ENCODE measurements around the gene IGIP.
A peak's percentile ranks its signal among the peaks of the same experiment; 100 is the strongest.
"Not testable (repeated sequence)": the region's sequence is repeated elsewhere in the genome, so short reads cannot be mapped to it uniquely, and the experiment has no call there.

The IGIP gene

DNA sequence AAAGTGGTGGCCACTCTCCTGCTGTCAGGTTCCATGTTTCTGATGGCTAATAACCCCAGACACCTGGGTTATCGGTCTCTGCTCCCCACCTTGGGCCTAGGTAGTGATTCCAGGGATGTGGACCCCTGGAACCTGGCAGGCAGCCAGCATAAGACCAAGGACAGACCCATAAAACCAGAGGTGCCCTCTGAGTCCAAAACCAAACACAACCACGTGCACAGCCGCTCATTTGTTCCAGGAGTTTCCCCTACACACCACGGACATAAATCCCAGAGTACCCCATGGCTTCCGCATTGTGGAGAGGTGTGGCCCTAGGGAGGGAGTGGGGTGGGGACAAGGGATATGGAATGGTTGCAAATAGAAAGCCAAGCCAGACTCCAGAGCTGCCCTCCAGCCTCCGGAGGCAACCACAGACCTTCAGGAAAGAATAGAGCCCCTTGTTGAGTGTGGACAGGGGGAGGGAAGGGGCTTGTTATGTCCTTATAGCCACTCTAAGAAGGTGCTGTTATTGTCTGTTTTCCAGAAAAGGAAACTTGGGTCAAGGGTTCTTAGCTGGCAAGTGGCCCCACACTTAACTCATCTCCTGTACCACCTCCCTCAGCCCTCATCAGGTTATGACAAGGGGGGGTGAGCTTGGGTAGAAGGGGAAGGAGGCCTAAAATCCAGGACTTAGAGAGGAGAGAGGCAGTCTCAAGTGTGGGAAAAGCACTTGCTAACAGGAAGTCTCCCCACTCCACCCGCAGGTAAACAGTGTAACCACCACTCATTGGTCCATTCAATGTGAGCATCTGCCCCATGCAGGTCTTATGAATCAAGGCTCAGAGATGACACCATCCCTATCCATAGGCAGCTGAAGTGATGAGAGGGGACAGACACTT is 25.6 kb downstream of the IGIP start:
- DNase-seq (ENCODE audit: low read depth) = no peak
- H3K4me3 ChIP-seq (ENCODE audit: control insufficient read depth, low read depth, low read length) = no peak overlapping the region
- TF ChIP-seq, protein P1, sequence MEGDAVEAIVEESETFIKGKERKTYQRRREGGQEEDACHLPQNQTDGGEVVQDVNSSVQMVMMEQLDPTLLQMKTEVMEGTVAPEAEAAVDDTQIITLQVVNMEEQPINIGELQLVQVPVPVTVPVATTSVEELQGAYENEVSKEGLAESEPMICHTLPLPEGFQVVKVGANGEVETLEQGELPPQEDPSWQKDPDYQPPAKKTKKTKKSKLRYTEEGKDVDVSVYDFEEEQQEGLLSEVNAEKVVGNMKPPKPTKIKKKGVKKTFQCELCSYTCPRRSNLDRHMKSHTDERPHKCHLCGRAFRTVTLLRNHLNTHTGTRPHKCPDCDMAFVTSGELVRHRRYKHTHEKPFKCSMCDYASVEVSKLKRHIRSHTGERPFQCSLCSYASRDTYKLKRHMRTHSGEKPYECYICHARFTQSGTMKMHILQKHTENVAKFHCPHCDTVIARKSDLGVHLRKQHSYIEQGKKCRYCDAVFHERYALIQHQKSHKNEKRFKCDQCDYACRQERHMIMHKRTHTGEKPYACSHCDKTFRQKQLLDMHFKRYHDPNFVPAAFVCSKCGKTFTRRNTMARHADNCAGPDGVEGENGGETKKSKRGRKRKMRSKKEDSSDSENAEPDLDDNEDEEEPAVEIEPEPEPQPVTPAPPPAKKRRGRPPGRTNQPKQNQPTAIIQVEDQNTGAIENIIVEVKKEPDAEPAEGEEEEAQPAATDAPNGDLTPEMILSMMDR (IDR thresholded peaks at IDR 0.05; ENCODE audit: control insufficient read depth, insufficient read depth, low read depth, low read length, missing control alignments) = no peak

DNA sequence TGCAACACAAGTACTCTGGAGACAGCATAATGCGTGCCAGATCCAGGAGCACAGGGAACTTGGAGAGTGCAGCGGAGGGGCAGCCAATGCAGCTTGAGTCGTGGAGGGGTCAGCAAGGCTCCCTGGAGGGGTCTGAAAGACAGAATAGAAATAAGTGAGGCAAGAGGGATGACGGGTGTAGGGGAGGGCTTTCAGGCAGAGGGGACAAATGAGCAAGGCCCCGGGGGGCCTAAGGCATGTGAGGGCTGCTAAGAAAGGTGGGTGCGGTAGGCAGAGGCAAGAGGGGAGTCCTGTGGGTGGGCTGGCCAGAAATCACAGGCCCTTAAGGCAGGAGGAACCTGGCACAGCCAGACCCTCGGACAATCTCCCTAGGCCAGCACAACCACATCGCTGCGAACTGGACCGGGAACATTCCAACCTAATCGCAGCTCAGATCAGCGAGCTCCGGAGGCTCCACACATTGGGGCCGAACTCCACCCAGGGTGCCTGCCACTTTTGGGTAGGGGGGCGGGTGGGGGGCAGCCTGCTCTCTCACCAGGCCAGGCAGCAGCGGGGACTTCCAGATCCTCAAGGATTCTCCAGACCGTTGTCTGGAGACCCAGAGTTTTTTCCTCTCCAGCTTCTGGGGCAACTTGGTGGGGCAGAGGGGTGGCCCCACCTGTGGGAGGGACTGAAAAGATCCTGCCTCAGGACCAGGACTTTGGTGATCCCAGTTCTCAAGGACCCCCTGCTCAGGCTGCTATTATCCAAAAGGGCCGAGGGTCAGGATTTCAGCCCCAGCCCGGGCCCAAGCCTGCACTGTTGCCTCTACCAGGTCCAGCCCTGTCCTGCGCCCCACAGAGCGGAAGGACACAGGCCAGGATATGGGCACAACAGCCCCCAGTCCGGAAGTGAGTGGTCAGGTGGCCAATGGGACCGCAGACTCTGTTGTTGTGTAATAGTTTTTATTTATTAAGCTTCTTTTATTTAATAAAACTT is 26.6 kb downstream of the IGIP start:
- no peak for DNase-seq (ENCODE audit: low read depth)
- TF ChIP-seq, protein P1 (IDR thresholded peaks at IDR 0.05; ENCODE audit: control insufficient read depth, insufficient read depth, low read depth, low read length, missing control alignments) = no peak
- H3K4me3 ChIP-seq (ENCODE audit: control insufficient read depth, low read depth, low read length) = no peak overlapping the region

DNA sequence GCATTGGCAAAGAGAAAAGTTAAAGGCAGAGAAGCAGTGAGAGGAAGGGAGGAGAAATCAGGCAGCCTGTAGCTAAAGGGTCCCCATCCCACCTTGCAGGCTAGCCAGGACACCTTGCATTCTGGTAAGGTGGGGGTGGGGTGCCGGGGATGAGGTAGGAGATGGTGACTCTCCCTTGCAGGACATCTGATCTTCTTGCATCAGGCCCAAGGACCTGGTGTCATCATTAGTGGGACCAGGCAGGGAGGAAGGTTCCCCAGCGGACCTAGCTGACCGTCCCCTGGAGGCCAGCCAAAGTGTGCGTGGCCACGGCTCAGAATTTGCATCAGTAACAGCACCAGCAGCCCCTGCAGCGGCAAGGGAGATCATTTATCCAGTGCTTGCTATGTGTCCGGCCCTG is 27.5 kb downstream of the IGIP start:
- DNase-seq (ENCODE audit: low read depth) = no peak
- H3K4me3 ChIP-seq (ENCODE audit: control insufficient read depth, low read depth, low read length) = no peak overlapping the region
- TF ChIP-seq, protein P1 (IDR thresholded peaks at IDR 0.05; ENCODE audit: control insufficient read depth, insufficient read depth, low read depth, low read length, missing control alignments) = no peak

DNA sequence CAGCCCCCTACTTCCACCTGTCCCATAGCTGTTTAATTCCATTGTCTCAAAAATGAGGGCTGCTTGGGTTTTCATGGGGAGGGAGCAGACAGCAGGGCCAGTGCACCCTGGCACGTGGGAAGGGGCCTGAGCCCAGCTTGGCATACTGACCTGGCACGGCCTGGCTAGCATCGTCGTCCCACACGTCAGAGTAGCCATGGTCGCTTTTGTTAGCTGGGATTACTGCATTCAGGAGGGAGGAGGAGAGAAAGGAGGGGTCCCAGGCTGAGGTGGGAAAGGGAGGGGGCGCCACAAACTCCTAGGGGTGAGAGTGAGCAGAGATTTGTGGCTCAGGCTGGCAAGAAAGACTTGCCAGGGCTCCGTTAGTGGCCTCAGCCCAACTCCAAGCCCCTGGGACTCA is 28.2 kb downstream of the IGIP start:
- no peak for DNase-seq (ENCODE audit: low read depth)
- H3K4me3 ChIP-seq (ENCODE audit: control insufficient read depth, low read depth, low read length) = no peak overlapping the region
- TF ChIP-seq, protein P1 (IDR thresholded peaks at IDR 0.05; ENCODE audit: control insufficient read depth, insufficient read depth, low read depth, low read length, missing control alignments) = no peak

DNA sequence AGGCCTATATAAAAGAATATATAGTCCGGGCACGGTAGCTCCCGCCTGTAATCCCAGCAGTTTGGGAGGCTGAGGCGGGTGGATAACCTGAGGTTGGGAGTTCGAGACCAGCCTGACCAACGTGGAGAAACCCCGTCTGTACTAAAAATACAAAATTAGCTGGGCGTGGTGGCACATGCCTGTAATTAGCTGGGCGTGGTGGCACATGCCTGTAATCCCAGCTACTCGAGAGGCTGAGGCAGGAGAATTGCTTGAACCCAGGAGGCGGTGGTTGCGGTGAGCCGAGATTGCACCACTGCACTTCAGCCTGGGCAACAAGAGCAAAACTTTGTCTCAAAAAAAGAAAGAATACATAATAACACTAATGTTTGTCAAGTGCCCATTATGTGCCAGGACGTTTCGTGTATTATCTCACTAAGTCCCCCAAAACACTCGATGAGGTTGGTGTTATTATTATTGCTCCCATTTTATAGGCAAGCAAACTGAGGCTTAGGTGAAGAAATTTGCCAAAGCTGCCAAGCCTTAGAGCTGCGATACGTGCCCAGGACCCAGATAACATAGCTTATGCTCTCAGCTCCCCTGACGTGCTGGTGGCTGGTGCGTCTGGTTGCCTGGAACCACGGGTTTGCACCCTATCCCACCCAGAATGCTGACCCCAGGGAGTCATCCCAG is 29.1 kb downstream of the IGIP start:
- H3K4me3 ChIP-seq (ENCODE audit: control insufficient read depth, low read depth, low read length); DNase-seq (ENCODE audit: low read depth): not testable (repeated sequence)

DNA sequence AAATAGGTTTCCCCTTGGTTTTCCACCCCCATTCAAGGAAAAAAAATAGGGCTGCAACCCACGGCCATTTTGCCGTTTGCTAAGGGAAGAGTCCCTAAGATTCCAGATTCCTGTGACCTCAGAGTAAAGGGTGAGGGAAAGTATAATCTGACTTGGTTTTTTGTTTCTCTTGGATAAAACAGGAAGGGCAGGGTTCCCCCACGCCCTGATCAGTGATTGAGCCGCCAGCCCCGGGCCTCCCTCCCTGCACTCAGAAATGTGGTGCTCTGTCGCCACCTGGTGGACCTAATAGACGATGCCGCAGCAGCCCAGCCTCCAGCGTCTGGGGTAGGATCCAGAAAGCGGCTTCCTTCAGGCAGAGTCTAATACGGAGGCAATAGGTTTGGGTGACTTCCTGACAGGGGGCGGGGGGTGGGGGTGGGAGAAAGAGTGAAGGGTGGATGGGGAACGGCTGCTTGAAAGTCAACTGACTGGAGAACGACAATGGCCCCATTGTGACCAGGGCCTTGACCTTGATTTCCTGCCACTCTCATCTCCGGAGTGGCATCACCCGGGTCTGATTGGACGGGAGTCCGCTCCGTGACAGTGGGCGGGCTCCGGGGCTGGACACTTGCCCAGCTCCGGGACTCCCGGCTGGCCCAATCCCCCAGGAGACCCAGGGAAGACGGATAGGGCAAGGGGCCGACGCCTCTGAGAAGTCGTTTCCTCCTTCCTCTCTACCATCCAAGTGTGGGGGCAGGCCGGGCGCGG is 31.5 kb downstream of the IGIP start:
- TF ChIP-seq, protein P1 (IDR thresholded peaks at IDR 0.05; ENCODE audit: control insufficient read depth, insufficient read depth, low read depth, low read length, missing control alignments) = peak; percentile 88
- no peak for DNase-seq (ENCODE audit: low read depth)
- peak overlapping the region; percentile 49 for H3K4me3 ChIP-seq (ENCODE audit: control insufficient read depth, low read depth, low read length)

All from AG09309 (cell line).